ENCODE data around the gene PARD3. TPM values are rescaled to one million over a fixed set of nuclear protein-coding genes. Genes with fewer than 3 reads are reported as not detected.
A peak's percentile ranks its signal among the peaks of the same experiment; 100 is the strongest.

PARD3 gene
- total and polyA plus RNA-seq, 2 donors (not counting 3 experiments of a cell fraction or from before 2014, with no cell fraction given): 7.3 to 24.1 TPM

- no peak overlapping the region for H3K9ac ChIP-seq (replicated peaks; ENCODE audit: extremely low read depth, insufficient read depth, low read length)
- DNase-seq (ENCODE audit: low read depth, low spot score) (no peak), FAIRE-seq (no peak)
- H3K4me1 ChIP-seq (ENCODE audit: control insufficient read depth, extremely low read depth, insufficient read depth, low read length): peaks cover 20% of the 10 kb centered on the region
- no TSS peak for BruUV-seq (replicated peaks)
- POLR2A ChIA-PET: no interaction called here
- no peak overlapping the region for H3K4me3 ChIP-seq (replicated peaks in 1 of 3; ENCODE audit: insufficient read depth in 1 of 3, low read depth in 1 of 3, low read length in 3 of 3)
- CTCF ChIA-PET: no interaction called here
- no peaks in the 10 kb centered on the region for H4K20me1 ChIP-seq (replicated peaks; ENCODE audit: control insufficient read depth, extremely low read depth, insufficient read depth, low read length)
- no peaks in the 10 kb centered on the region for H3K36me3 ChIP-seq (ENCODE audit: control insufficient read depth in 2 of 2, extremely low read depth in 1 of 2, insufficient read depth in 2 of 2, low read length in 2 of 2)
- no peaks in the 10 kb centered on the region for H3K27me3 ChIP-seq (ENCODE audit: control insufficient read depth in 2 of 2, insufficient read depth in 2 of 2, low read length in 2 of 2)
- H2AFZ ChIP-seq (ENCODE audit: low read depth, low read length): no peak overlapping the region
- H3K9me1 ChIP-seq (replicated peaks; ENCODE audit: control insufficient read depth, extremely low read depth, insufficient read depth, low read length): no peaks in the 10 kb centered on the region
- dilution Hi-C loops (cut with MboI; ENCODE audit: extremely low pct_ligation_motif_present, low sequenced_read_pairs): no loop called here
- H3K9me3 ChIP-seq (replicated peaks; ENCODE audit: control insufficient read depth, insufficient read depth, low read length): no peaks in the 10 kb centered on the region
- TF ChIP-seq POLR2AphosphoS5 (IDR thresholded peaks at IDR 0.05; ENCODE audit: insufficient read depth, low read depth, low read length): no peak
- TF ChIP-seq MYC (IDR thresholded peaks at IDR 0.05; ENCODE audit: low read depth, low read length): no peak
- no peak for TF ChIP-seq FOS (IDR thresholded peaks at IDR 0.05; ENCODE audit: borderline replicate concordance, insufficient read depth, low read length)
- no peak for TF ChIP-seq GATA2 (IDR thresholded peaks at IDR 0.05; ENCODE audit: insufficient read depth, insufficient read length, low read depth, low read length)
- no peak for TF ChIP-seq JUN (IDR thresholded peaks at IDR 0.05; ENCODE audit: borderline replicate concordance, insufficient read depth, insufficient read length, low read depth)
- no peak for TF ChIP-seq CTCF (IDR thresholded peaks at IDR 0.05; ENCODE audit: extremely low read depth in 1 of 2, insufficient read depth in 1 of 2, low read depth in 1 of 2, low read length in 2 of 2)
- TF ChIP-seq EZH2 (IDR thresholded peaks at IDR 0.05; ENCODE audit: borderline replicate concordance, low read depth, low read length, severe bottlenecking): no peak
- no peak for TF ChIP-seq POLR2A (IDR thresholded peaks at IDR 0.05; ENCODE audit: low read depth, low read length)
- TF ChIP-seq, protein P1, sequence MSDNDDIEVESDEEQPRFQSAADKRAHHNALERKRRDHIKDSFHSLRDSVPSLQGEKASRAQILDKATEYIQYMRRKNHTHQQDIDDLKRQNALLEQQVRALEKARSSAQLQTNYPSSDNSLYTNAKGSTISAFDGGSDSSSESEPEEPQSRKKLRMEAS (IDR thresholded peaks at IDR 0.05; ENCODE audit: insufficient read depth, insufficient read length): no peak
- no peak overlapping the region for H3K27ac ChIP-seq (ENCODE audit: insufficient read depth, low read depth, low read length)
- intact Hi-C loops (cut with micrococcal nuclease): no loop called here
- peak overlapping the region; percentile 8 for H3K4me2 ChIP-seq (ENCODE audit: insufficient read depth, low read length)
- no peaks in the 10 kb centered on the region for H3K79me2 ChIP-seq (ENCODE audit: control insufficient read depth, insufficient read depth, low read length)
Observed at GRCh38 chr10:34345383-34345782, 469.7 kb downstream of the PARD3 start.
